Measurements from ENCODE around the gene NMT1.
"Not testable (repeated sequence)": the region's sequence is repeated elsewhere in the genome, so short reads cannot be mapped to it uniquely, and the experiment has no call there.

The NMT1 gene

DNA sequence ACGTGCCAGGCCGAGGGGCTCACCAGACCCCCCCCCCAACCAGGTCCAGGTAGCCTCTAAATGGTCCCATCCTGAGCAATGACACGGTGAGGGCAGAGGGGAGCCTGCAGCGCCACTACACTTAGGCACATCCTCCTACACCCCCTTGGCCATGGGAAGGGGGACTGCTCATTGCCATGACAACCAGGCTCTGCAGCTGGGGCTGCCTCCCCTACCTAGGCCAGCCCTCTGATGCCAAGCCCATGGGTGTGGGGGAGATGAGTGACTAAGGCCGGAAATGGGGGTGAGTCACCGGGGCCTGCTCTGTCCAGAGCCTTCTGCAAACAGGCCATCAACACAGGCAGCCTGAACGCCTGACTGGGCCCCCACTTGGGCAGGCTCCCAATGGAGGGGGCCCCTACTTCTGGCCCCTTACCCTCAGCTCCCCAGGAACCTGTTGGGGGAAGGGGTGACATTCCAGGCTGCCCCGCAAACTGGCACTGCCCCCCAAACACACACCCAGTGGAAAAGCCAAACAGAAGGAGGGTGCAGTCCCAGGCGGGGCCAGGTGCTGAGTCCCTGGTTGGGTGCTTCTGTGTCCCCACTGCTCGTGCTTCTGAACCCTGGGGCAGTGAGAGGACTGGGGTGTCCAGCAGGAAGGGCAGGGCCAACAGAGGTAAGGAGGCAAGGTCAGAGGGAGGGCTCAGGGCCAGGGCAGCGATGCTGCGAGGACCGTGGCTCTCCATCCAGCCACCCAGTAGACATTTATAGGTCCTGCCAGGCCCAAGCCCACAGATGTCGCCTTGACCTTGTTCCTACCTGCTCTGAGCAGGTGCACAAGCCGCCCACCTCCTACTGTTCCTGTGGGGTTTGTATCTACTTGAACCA, 63.0 kb downstream of the NMT1 start:
- no peak for DNase-seq

DNA sequence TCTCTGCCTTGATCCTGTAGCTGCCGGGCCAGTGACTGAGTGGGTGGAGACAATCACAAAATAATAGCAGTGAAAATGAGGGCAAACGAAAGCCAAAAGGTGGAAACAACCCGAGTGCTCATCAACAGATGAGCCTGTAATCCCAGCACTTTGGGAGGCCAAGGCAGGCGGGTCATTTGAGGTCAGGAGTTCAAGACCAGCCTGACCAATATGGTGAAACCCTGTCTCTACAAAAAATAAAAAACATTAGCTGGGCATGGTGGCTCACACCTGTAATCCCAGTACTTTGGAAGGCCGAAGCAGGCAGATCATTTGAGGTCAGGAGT, 63.6 kb downstream of the NMT1 start:
- not testable (repeated sequence) for DNase-seq

DNA sequence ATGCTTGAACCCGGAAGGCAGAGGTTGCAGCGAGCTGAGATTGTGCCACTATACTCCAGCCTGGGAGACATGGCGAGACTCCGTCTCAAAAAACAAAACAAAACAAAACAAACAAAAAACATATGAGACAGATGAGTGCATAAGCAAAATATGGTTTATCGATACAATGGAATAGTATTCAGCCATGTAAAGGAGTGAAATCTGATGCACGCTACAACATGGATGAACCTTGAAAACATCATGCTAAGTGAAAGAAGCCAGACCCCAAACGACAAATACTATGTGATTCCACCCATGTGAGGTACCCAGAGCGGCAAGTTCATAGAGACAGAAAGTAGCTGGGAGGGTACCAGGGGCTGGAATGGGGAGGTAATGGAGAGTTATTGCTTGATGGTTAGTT, 64.4 kb downstream of the NMT1 start:
- DNase-seq: no peak

DNA sequence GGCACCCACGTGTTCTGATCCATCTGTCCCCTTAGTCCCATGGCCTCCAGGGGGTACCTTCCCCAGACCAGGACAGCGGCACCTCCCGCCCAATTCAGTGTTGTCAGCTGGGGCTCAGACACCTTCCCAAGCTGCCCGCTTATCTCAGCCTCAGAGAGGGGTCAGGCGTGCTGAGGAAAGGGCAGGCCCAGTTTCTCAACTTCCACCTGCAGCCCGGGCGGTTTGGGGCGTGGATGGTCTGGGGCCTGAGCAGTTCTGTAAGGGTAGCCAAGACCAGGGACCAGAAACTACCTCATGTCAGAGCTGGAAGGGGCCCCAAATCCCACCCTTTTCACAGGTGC, 66.1 kb downstream of the NMT1 start:
- no peak for DNase-seq

DNA sequence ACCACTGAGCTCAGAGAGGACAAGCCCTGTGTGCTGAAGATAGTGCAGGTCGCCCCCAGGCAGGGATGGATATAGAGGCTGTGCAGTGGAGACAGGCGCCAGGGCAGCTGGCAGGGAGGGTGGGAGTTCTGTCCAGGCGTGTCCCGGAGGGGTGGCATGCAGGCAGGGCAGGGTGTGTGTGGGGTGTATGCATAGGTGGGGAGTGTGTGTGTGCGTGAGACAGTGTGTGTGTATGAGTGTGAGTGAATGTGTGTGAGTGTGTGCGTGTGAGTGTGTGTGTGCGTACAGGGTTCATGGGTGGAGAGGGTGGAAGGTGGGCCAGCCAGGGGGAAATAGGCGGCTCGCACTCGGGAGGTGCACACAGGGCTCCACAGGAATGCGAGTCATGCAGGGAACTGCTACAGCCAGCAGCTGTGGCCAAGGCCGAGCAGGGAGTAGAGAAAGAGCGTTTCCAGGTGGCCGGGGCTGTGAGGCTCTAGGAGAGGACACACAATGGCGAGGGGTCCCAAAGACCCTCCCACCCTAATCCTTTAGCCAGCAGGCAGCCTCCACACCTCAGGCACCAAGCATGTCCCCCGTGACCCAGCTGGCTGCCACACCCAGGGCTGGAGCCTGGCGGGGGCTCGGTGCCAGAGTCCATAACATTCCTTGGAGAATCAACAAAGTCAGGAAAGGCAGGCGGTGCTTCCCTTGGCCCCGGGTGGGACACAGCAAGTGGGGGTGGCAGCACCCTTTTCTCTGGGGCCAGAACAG, 66.6 kb downstream of the NMT1 start:
- no peak for DNase-seq

DNA sequence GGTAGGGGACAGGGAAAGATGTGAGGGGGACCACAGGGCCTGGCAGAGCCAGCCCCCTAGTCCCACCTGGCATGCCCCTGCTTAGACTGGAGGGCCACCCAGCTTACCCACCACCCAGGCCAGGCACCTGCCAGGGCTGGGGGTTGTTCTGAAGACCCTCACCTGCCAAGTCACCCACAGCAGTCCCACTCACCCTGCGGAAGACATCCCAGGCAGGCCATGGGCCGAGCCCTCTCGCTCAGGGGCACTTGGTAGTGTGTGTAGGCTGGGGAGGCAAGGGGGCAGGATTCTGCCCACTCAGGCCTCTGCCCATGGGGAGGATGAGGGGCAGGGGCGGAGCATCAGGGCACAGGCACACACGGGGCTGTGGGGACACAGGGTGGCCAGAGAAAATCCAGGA, 67.2 kb downstream of the NMT1 start:
- DNase-seq: no peak

DNA sequence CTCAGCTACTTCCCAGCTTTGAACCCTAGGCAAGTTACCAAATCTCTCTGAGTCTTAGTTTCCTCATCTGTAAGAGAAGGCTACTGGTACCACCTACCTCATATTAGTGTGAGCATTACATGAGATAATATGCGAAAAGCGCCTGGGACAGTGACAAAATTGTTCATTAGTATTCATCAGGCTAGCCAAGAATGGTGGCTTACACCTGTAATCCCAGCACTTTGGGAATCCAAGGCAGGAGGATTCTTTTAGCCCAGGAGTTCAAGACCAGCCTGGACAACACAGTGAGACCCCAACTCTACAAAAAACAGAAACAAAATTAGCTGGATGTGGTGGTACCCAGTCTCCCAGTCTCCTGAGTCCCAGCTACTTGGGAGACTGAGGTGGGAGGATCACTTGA, 67.9 kb downstream of the NMT1 start:
- DNase-seq: no peak

DNA sequence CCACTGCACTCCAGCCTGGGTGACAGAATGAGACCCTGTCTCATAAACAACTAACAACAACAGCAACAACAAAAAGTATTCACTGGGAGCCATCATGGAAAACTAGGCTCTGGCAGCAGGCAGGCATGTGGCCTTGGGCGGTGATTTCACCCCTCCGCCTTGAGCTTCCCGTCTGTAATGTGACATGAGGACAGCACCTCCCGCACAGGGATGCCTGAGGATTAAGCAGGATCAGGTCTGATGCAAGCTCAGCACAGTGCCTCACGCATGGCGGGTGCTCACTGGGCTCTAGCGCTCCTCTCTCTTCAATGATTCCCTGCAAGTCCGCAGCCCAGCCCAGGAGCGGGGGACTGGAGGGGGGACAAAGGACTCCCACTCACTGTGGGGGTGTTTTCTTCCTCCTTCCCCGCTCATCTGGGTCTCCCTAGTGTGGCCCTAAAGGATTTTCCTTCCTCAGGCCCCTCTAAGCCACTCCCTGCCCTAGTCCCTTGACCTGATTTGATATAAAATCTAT, 68.4 kb downstream of the NMT1 start:
- DNase-seq: no peak

DNA sequence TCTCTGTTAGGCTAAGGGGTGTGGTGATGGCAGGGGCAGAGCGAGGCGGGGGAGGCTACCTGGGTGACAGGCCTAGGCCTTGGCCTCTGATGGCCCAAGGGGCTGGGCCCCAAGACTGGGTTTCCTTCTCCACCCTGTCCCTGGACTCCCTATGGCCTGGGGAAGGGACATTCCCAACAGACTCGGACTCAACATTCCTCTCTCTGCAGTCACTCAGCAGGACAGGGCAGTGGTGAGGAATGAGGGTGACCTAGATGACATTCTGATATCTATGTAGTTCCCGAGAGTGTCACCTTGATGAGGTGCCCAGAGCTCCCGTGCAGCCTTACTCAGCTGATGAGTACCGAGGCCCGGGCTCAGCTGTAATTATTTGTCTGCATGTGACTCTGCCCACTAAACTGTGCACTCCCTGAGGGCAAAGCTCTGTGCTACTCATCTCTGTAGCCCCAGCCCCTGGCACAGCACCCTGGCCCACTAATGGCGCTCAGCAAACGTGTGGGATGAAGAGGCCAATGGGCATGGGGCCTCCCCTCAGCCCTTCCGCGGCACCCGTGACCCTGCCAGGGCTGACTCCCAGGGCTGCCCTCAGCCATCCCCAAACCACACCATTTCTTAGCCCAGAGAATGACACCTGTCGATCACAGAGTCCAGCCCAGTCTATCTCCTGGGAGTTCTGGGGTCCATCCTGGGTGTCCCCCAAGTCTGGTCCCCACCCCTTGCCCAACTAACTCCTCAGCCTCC, 69.0 kb downstream of the NMT1 start:
- DNase-seq: no peak

DNA sequence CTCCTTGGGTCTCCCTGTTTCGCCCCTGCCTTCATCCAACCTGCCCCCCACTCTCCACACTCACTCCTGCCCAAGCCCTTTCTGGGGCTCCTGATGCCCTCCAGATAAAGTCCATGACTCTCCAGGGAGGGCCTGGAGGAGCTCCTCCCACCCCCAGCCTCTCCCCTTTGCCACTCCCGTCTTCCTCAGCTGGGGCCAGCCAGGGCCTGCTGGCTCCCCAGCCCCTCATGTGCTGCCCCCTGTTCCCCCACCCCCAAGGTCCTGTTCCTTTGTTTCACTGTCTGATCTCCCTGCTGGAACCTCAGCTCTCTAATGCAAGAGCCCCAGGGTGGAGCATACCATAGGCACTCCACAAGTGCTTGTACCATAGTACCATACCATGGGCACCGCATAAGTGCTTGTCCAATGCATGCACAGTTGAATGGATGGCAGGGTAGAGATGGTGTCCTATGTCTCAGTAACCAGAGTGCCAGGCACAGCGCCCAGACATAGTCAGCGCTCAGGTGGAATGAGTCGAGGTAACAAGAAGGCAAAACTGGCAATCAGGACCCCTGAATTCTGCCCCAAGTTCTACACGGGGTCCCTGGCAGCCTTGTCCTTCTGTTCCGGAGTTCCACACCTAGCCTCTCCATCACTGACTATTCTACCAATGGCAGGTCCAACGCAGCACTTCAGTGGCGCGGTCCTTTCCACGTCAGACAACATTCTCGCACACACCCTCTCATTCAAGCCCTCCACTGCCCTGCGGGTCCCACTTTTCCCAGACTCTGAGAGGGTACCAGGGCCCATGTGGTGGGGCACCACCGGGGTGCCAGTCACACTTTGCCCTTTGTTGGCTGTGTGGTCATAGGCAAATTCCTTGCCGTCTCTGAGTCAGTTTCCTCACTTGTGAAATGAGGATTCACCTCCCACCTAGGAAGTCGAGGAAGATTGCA, 69.8 kb downstream of the NMT1 start:
- DNase-seq: no peak

DNA sequence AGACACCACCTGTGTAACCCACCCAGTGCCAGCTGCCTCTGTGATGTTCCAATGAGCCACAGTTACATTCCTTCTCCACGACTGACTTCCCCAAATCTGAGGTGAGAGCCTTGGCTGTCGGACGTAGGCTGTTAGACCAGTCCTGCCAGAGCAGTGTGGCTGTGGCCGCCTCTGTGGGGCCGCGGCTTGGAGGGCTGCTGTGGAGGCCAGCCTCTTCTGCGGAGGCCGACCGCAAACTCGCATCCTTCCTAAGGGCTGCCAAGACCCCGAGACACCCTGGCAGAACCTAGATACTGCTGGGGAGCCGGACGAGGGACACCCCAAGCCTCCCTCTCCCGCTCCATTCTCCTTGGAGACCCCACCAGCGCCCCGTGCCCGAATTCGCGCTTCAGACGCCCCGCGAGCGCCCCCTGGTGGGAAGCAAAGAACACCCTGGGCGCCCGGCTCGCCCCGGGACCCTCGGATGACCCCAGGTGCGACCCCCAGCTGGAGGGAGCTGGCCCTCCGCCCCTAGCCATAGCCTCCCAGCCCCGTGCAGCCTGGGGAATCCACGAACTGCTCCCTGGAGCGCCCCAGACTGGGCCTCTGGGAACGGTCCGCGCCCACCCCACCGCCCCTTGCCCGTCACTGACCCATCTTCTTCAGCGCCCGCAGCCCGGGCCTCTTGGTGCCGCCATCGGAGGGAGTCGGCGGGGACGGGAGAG, 70.7 kb downstream of the NMT1 start:
- DNase-seq: no peak

DNA sequence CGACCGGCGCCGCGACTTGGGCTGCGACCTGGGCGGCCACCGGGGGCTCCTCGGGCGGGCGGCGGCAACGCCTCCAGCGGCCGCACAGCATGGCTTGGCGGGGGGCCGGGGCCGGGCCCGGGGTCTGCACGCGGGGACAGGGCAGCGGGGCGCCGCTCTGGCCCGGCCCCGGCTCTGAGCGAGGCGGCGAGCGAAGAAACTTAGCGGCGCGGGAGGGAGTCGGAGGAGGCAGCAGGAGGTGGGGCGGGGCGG, 71.1 kb downstream of the NMT1 start, which contains the start of gene PLCD3:
TSS of gene PLCD3 (minus strand) at position 196 of the 252 bp plus-strand sequence. CDS start at position 91, 105 bp downstream.
- no peak for DNase-seq

DNA sequence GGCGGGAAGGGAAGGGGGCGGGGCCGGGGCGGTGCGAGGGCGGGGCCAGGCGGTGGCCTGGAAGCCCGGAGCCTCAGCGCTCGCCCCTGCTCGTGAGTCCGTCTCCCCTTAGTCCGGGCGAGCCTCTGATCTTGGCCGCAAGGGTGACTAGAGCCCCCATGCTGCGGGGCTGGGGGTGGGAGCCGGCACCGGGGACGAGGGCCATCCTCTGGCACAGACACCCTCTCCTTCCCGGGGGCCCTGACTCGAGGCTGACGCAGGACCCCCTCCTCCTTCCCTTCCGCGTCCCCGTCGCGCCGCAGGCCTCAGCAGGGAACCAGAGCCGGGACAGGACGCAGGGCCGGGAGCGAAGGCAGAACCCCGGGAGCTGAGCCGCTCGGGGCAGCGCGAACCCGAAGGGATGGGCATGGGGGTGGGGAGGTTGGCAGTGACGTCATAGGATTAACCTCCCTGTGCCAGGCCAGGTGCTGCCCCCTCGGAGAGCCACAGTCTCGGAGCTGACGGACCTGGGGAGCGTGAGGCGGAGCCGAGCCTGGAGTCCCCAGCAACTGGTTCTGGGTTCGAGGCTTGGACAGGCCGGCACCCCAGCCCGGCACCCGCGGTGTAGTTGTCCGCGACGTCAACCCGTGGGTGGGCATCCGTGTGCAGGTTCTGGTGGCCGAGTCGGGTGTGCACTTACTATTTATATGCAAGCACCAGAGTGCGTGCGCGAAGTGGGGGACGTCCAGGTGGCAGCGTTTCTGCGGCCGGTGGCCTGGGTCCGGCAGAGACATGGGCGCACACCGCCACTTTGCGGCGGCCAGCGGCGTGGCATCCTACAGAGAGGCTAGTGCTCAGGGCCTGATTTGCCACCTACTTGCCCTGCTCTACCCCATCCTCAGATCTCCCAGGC, 71.7 kb downstream of the NMT1 start:
- peak; percentile 80 for DNase-seq

DNA sequence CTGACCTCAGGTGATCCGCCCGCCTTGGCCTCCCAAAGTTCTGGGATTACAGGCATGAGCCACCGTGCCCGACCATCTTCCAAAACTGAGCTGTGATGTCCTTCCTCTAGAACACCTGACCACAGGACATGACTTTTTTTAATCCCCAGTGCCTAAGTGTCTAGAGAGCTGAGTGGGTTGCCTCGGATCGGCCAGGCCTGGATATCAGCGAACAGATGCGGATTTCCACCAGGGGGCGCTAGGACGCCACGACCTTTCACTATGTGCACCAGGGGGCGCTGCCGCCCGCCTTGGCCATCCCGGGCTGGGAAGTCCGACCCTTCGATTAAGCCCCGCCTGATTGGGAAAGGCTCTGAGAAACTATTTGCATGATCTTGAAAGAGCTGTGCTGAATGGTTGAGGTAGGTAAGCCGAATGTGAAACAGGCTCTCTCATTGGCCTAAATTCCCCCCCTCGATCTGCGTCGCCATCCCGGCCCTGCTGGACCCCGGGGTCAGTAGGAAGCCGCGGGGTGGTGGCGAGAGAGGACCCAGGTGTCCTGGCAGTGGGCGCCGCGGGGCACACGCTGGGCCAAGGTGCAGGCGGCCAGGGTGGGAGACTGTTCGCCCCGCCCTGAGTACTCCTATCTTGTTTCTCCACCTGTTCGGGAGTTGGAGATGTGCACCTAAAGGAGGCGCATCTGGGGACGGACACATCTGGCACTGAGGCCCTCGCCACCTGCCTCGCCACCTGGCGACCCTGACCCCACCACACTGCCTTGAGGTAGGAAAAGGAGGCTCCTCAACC, 74.3 kb downstream of the NMT1 start, which contains the start of gene ACBD4:
TSS of gene ACBD4 (plus strand) at position 496 of the 786 bp plus-strand sequence. CDS start 458 bp downstream, outside the sequence.
- DNase-seq: peak; percentile 98

DNA sequence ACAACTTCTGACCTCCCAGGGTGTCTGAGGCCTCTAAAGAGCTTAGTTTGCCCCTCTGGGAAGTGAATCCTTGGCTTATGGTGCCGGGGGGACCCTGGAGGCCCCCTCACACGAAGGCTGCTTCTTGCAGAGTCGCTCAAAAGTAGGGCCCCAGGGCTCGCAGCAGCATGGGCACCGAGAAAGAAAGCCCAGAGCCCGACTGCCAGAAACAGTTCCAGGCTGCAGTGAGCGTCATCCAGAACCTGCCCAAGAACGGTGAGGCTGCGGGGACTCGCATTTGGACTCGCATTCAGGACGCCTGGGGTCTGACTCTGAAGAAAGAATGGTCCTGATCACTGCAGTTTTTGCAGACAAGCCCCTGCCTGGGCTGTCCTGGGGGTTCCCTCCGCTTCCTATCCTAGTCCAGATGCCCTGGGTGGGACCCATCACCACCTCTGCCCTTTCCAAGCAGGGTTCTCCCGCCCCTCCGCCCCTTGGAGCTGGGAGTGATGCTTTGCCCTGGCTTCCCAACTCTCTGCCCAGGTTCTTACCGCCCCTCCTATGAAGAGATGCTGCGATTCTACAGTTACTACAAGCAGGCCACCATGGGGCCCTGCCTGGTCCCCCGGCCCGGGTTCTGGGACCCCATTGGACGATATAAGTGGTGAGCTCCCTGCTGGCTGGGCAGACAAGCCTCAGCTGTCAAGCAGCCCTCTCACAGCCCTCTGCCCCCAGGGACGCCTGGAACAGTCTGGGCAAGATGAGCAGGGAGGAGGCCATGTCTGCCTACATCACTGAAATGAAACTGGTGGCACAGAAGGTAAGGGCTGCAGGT, 75.1 kb downstream of the NMT1 start:
- no peak for DNase-seq

DNA sequence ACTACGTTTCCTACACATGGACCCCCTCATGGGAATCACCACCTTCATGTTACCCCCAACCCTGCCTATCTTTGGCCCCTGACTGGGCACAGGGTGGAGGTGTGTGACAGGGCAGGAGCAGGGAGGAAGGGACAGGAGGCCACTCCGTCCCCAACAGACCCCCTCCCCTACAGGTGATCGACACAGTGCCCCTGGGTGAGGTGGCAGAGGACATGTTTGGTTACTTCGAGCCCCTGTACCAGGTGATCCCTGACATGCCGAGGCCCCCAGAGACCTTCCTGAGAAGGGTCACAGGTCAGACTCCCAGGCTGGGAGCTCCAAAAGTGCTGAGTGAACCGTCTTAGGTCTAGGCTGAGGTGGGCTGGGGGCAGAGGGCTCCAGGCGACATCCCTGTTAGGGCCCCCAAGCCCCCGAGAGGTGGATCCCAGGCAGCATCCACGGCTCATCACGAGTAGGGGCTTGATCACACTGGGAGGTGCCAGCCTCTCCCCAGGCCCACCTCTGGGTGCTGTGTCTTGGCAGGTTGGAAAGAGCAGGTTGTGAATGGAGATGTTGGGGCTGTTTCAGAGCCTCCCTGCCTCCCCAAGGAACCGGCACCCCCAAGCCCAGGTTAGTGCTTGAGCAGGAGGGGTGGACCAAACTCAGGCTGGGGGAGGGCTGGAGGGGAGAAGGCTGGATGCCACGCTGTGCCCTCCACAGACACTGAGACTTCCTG, 75.9 kb downstream of the NMT1 start:
- DNase-seq: no peak

DNA sequence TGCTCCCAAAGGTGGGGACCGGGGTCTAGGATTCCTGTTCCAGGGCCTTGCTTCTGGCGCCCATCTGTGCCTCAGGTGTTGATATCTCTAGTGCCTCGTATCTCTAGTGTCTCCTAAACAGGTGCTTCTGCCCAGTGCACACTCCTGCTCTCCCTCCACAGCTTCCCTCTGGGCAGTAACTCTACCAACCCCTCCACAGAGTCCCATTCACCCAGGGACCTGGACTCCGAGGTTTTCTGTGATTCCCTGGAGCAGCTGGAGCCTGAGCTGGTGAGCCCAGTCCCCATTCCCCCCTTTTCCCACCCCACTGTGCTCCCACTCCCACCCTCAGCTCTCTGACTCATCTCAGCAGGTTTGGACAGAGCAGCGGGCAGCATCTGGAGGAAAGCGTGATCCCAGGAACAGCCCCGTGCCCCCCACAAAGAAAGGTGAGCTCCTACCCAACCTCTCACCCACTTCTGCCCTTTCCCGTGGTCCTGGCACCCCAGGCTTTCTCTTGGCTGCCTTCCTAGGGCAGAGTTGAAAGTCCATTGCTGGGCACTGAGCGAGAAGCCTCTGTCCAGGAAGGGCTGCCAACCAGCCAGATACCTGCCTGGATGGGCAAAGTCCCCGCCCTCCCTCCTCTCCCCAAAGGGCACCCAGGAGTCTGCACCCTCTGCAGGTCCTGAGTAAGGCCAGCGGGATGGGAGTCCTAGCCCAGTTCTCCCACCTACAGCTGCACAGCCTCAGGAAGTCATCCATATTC, 76.6 kb downstream of the NMT1 start:
- no peak for DNase-seq
